ENCODE data around the gene DAB1.

Gene DAB1

DNA sequence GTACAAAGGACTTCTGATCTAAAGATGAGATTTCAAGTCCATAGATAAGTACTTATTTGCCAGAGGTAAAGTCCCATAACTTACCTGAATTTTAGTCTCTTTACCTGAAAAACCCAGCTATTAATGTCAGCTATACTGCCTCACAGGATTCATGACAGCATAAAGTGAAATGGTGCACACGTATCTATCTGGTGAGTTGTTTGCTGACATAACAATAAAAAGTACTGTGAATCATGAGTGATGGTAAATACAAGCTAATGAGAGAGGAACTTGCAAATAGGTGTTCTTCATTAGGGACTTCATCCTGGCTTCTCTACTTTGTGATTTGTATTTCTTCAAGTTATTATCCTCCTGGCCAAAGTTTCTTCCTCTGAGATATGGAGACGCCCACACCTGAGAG lies 233.0 kb downstream of the DAB1 start:
- DNase-seq = no peak
- Histone ChIP-seq H3K9me3 (ENCODE audit: control extremely low read depth in 1 of 5, control insufficient read depth in 4 of 5, insufficient read depth in 2 of 5, low read depth in 1 of 5, low read length in 4 of 5) (no peaks in the 10 kb centered on the region), H3K27ac (ENCODE audit: insufficient read depth in 1 of 2, low read depth in 1 of 2, low read length in 2 of 2, poor library complexity in 1 of 2, severe bottlenecking in 2 of 2) (no peak overlapping the region), H3K4me3 (ENCODE audit: control insufficient read depth in 1 of 7, extremely low read depth in 1 of 7, insufficient read depth in 4 of 7, low read depth in 2 of 7, low read length in 6 of 7) (no peak overlapping the region), H3K4me1 (ENCODE audit: control extremely low read depth in 1 of 4, control insufficient read depth in 4 of 4, insufficient read depth in 4 of 4, low read length in 3 of 4) (no peaks in the 10 kb centered on the region), H3K27me3 (replicated peaks in 2 of 5; ENCODE audit: control insufficient read depth in 4 of 5, insufficient read depth in 5 of 5, low read length in 4 of 5) (no peaks in the 10 kb centered on the region), H3K36me3 (ENCODE audit: control insufficient read depth in 4 of 4, insufficient read depth in 4 of 4, low read length in 3 of 4) (no peaks in the 10 kb centered on the region)
- 100% methylated on average over 1 of the region's 2 CpGs for WGBS (ENCODE audit: insufficient coverage)
- ChIA-PET CTCF (interaction anchor here (1.3 kb wide), 1 partner anchor 12 kb away, joined by 4 read pairs; no protein-coding TSS in a partner anchor), POLR2A (no interaction called here)

DNA sequence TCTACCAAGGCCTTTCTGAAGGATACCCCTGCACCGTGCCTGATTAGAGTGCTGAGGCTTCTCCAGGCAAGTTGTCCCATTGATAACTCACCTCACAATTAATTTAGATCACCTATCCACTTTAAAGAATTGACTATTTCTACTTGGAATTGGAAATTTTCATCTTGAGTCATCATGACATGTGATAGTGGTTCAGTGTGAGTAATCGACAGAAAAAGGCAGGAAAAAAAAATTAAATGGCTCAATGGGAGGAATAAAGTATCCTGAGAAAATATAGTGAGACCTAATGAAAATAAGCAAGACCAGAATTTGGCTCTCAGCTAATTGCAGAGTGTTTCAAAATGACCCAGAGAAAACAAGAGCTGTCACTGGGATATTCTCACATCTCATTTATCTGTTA lies 235.7 kb downstream of the DAB1 start:
- Histone ChIP-seq H3K27me3 (replicated peaks in 2 of 5; ENCODE audit: control insufficient read depth in 4 of 5, insufficient read depth in 5 of 5, low read length in 4 of 5) (no peaks in the 10 kb centered on the region), H3K36me3 (ENCODE audit: control insufficient read depth in 4 of 4, insufficient read depth in 4 of 4, low read length in 3 of 4) (no peaks in the 10 kb centered on the region), H3K4me1 (ENCODE audit: control extremely low read depth in 1 of 4, control insufficient read depth in 4 of 4, insufficient read depth in 4 of 4, low read length in 3 of 4) (no peaks in the 10 kb centered on the region), H3K9me3 (ENCODE audit: control extremely low read depth in 1 of 5, control insufficient read depth in 4 of 5, insufficient read depth in 2 of 5, low read depth in 1 of 5, low read length in 4 of 5) (no peaks in the 10 kb centered on the region), H3K27ac (ENCODE audit: insufficient read depth in 1 of 2, low read depth in 1 of 2, low read length in 2 of 2, poor library complexity in 1 of 2, severe bottlenecking in 2 of 2) (no peak overlapping the region), H3K4me3 (ENCODE audit: control insufficient read depth in 1 of 7, extremely low read depth in 1 of 7, insufficient read depth in 4 of 7, low read depth in 2 of 7, low read length in 6 of 7) (no peak overlapping the region)
- POLR2A ChIA-PET = no interaction called here
- CTCF ChIA-PET = no interaction called here
- WGBS (ENCODE audit: insufficient coverage) = 96% methylated on average over 2 of the region's 2 CpGs
- no peak for DNase-seq

DNA sequence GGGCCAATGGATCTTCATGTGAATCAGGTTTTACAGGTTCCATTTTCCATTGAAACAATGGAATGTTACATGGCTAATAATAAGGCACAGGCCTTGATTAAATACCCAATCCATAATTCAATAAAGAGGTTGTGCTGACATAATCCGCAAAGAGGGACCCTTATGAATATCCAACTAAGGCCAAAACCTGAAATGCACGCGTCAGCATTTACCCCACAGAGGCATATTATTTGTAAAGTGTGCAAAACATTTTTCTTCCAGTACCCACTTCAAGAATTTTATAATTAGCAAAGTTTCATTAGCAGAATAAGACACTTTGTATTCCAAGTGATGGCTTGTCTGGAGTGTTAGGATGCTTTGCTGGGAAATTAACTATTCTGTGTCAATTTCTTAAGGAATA lies 237.4 kb downstream of the DAB1 start:
- CTCF ChIA-PET = no interaction called here
- POLR2A ChIA-PET = no interaction called here
- no peaks in the 10 kb centered on the region for H3K36me3 ChIP-seq (ENCODE audit: control insufficient read depth in 4 of 4, insufficient read depth in 4 of 4, low read length in 3 of 4)

DNA sequence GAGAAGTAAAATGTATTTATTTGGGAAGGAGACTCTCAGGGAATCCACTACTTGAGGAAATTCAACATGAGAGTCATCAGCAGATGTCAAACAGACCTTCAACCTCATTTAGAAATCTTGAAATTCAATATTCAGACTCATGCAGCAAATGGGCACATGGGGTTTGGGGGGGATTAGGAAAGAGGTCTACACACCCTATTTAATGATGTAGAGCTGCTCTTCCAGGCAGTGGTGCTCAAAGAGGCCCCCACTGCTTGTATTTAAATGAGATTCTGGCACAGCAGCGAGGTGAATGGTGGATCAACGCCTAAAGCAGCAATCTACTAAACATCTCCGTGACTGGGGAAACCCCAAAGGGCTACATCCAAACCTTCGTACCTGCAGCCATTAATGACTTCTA lies 244.9 kb downstream of the DAB1 start:
- Histone ChIP-seq H3K36me3 (ENCODE audit: control insufficient read depth in 4 of 4, insufficient read depth in 4 of 4, low read length in 3 of 4) (no peaks in the 10 kb centered on the region), H3K4me3 (ENCODE audit: control insufficient read depth in 1 of 7, extremely low read depth in 1 of 7, insufficient read depth in 4 of 7, low read depth in 2 of 7, low read length in 6 of 7) (no peak overlapping the region), H3K4me1 (ENCODE audit: control extremely low read depth in 1 of 4, control insufficient read depth in 4 of 4, insufficient read depth in 4 of 4, low read length in 3 of 4) (no peaks in the 10 kb centered on the region), H3K9me3 (ENCODE audit: control extremely low read depth in 1 of 5, control insufficient read depth in 4 of 5, insufficient read depth in 2 of 5, low read depth in 1 of 5, low read length in 4 of 5) (no peaks in the 10 kb centered on the region), H3K27ac (ENCODE audit: insufficient read depth in 1 of 2, low read depth in 1 of 2, low read length in 2 of 2, poor library complexity in 1 of 2, severe bottlenecking in 2 of 2) (no peak overlapping the region), H3K27me3 (replicated peaks in 2 of 5; ENCODE audit: control insufficient read depth in 4 of 5, insufficient read depth in 5 of 5, low read length in 4 of 5) (no peaks in the 10 kb centered on the region)
- DNase-seq = no peak
- ChIA-PET CTCF (no interaction called here), POLR2A (no interaction called here)
- WGBS (ENCODE audit: insufficient coverage) = 95% methylated on average over 3 of the region's 4 CpGs

More for the DNA sequence above, 237.4 kb downstream of the DAB1 start:
- H3K27ac ChIP-seq (ENCODE audit: insufficient read depth in 1 of 2, low read depth in 1 of 2, low read length in 2 of 2, poor library complexity in 1 of 2, severe bottlenecking in 2 of 2) = no peak overlapping the region
- H3K4me1 ChIP-seq (ENCODE audit: control extremely low read depth in 1 of 4, control insufficient read depth in 4 of 4, insufficient read depth in 4 of 4, low read length in 3 of 4) = no peaks in the 10 kb centered on the region
- no peak for DNase-seq
- H3K27me3 ChIP-seq (replicated peaks in 2 of 5; ENCODE audit: control insufficient read depth in 4 of 5, insufficient read depth in 5 of 5, low read length in 4 of 5) = no peaks in the 10 kb centered on the region
- no peaks in the 10 kb centered on the region for H3K9me3 ChIP-seq (ENCODE audit: control extremely low read depth in 1 of 5, control insufficient read depth in 4 of 5, insufficient read depth in 2 of 5, low read depth in 1 of 5, low read length in 4 of 5)
- no CpG with 5 or more reads among the region's 3 CpGs for WGBS (ENCODE audit: insufficient coverage)
- H3K4me3 ChIP-seq (ENCODE audit: control insufficient read depth in 1 of 7, extremely low read depth in 1 of 7, insufficient read depth in 4 of 7, low read depth in 2 of 7, low read length in 6 of 7) = no peak overlapping the region

DNA sequence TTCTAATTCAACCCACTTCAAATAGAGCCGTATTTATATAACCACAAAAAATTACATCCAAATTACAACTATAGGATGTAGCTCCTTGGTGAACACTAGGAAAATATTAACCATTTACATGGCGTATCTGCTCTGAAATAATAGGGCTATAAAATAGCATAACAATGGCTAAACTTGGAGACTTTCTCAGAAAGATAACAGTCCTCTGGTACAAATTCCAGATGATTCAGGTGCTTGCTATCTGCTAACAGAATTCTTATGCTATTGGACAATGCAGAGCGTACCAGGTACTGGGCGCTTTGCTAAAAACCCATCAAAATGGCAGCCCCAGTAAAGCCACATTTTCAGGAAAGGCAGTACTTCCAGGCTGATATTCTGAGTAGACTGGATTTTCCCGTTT lies 248.4 kb downstream of the DAB1 start:
- CTCF ChIA-PET = no interaction called here
- no peaks in the 10 kb centered on the region for H3K27me3 ChIP-seq (replicated peaks in 2 of 5; ENCODE audit: control insufficient read depth in 4 of 5, insufficient read depth in 5 of 5, low read length in 4 of 5)
- POLR2A ChIA-PET = no interaction called here
- no peak overlapping the region for H3K27ac ChIP-seq (ENCODE audit: insufficient read depth in 1 of 2, low read depth in 1 of 2, low read length in 2 of 2, poor library complexity in 1 of 2, severe bottlenecking in 2 of 2)
- no peaks in the 10 kb centered on the region for H3K9me3 ChIP-seq (ENCODE audit: control extremely low read depth in 1 of 5, control insufficient read depth in 4 of 5, insufficient read depth in 2 of 5, low read depth in 1 of 5, low read length in 4 of 5)
- DNase-seq = no peak
- no peaks in the 10 kb centered on the region for H3K36me3 ChIP-seq (ENCODE audit: control insufficient read depth in 4 of 4, insufficient read depth in 4 of 4, low read length in 3 of 4)
- WGBS (ENCODE audit: insufficient coverage) = 100% methylated on average over 3 of the region's 5 CpGs
- peaks cover 0 to 10% (median 0%) of the 10 kb centered on the region in 4 experiments for H3K4me1 ChIP-seq (ENCODE audit: control extremely low read depth in 1 of 4, control insufficient read depth in 4 of 4, insufficient read depth in 4 of 4, low read length in 3 of 4)
- H3K4me3 ChIP-seq (ENCODE audit: control insufficient read depth in 1 of 7, extremely low read depth in 1 of 7, insufficient read depth in 4 of 7, low read depth in 2 of 7, low read length in 6 of 7) = no peak overlapping the region

DNA sequence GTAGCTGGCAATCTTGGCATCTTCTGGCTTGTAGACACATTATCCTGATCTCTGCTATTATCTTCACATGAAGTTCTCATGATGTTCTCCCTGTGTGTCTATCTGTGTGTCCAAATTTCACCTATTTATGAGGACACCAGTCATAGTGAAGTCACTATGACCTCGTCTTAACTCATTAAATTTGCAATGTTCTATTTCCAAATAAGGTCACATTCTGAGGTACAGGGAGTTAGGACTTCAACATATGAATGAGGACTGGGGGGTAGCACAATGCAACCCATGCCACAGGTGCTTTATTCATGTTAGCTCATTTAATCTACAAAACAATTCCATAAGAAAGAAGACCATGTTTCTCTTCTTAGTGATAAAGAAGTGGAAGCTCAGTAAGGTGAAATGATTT lies 251.8 kb downstream of the DAB1 start:
- no peaks in the 10 kb centered on the region for H3K36me3 ChIP-seq (ENCODE audit: control insufficient read depth in 4 of 4, insufficient read depth in 4 of 4, low read length in 3 of 4)
- H3K27me3 ChIP-seq (replicated peaks in 2 of 5; ENCODE audit: control insufficient read depth in 4 of 5, insufficient read depth in 5 of 5, low read length in 4 of 5) = no peaks in the 10 kb centered on the region
- WGBS (ENCODE audit: insufficient coverage) = 83% methylated on average over 1 of the region's 1 CpG
- no peak overlapping the region for H3K27ac ChIP-seq (ENCODE audit: insufficient read depth in 1 of 2, low read depth in 1 of 2, low read length in 2 of 2, poor library complexity in 1 of 2, severe bottlenecking in 2 of 2)
- H3K4me1 ChIP-seq (ENCODE audit: control extremely low read depth in 1 of 4, control insufficient read depth in 4 of 4, insufficient read depth in 4 of 4, low read length in 3 of 4) = peaks cover 0 to 10% (median 0%) of the 10 kb centered on the region in 4 experiments
- H3K9me3 ChIP-seq (ENCODE audit: control extremely low read depth in 1 of 5, control insufficient read depth in 4 of 5, insufficient read depth in 2 of 5, low read depth in 1 of 5, low read length in 4 of 5) = no peaks in the 10 kb centered on the region
- H3K4me3 ChIP-seq (ENCODE audit: control insufficient read depth in 1 of 7, extremely low read depth in 1 of 7, insufficient read depth in 4 of 7, low read depth in 2 of 7, low read length in 6 of 7) = no peak overlapping the region
- ChIA-PET POLR2A (no interaction called here), CTCF (no interaction called here)
- no peak for DNase-seq

DNA sequence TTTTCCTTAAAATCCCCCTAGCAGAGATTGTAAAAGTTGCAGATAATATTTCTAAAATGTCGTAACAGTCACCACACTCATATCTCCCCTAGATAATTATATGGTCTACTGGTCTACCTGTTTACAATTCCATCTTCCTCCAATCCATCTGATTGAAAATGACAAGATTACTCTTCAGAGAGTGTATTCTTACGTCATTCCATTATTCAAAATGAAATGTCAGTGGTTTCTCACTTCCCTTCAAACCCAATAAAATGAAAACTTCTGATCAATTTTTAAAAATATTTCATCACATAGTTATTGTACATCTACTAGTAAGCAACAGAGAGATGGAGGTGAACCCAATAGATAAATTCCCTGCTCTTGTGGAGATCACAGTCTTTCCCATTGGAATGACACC lies 255.9 kb downstream of the DAB1 start:
- Histone ChIP-seq H3K36me3 (ENCODE audit: control insufficient read depth in 4 of 4, insufficient read depth in 4 of 4, low read length in 3 of 4) (no peaks in the 10 kb centered on the region), H3K27me3 (replicated peaks in 2 of 5; ENCODE audit: control insufficient read depth in 4 of 5, insufficient read depth in 5 of 5, low read length in 4 of 5) (no peaks in the 10 kb centered on the region), H3K27ac (ENCODE audit: insufficient read depth in 1 of 2, low read depth in 1 of 2, low read length in 2 of 2, poor library complexity in 1 of 2, severe bottlenecking in 2 of 2) (no peak overlapping the region), H3K4me1 (ENCODE audit: control extremely low read depth in 1 of 4, control insufficient read depth in 4 of 4, insufficient read depth in 4 of 4, low read length in 3 of 4) (peaks cover 0 to 10% (median 0%) of the 10 kb centered on the region in 4 experiments), H3K9me3 (ENCODE audit: control extremely low read depth in 1 of 5, control insufficient read depth in 4 of 5, insufficient read depth in 2 of 5, low read depth in 1 of 5, low read length in 4 of 5) (no peaks in the 10 kb centered on the region), H3K4me3 (ENCODE audit: control insufficient read depth in 1 of 7, extremely low read depth in 1 of 7, insufficient read depth in 4 of 7, low read depth in 2 of 7, low read length in 6 of 7) (no peak overlapping the region)
- 92% methylated on average over 2 of the region's 2 CpGs for WGBS (ENCODE audit: insufficient coverage)
- ChIA-PET POLR2A (no interaction called here), CTCF (no interaction called here)
- DNase-seq = no peak
